Hematopoietic multipotent progenitor cell treated with erythropoietin and hydrocortisone succinate and interleukin-3 and kit ligand, for 6 days (in vitro differentiated cells): ENCODE measurements around the gene PCDHB13.
"Not testable (repeated sequence)": the region's sequence is repeated elsewhere in the genome, so short reads cannot be mapped to it uniquely, and the experiment has no call there.

Source experiments
- DNase-seq: peaks from one replicate; pipeline ENCODE4 v3.0.0-alpha.2; 2015

The PCDHB13 gene

GRCh38 chr5:141208478-141208877 is 5.2 kb upstream of the PCDHB13 start, which contains the start of gene PCDHB12:
Gene PCDHB12 (plus strand): TSS chr5:141208719. CDS start chr5:141208908, 189 bp downstream.
- peak; percentile 3 for DNase-seq

- DNase-seq: not testable (repeated sequence)
Measured at GRCh38 chr5:141210281-141210680, 3.4 kb upstream of the PCDHB13 start.

- DNase-seq: not testable (repeated sequence)
Measured at GRCh38 chr5:141210849-141211248, 2.9 kb upstream of the PCDHB13 start.

- not testable (repeated sequence) for DNase-seq
Measured at GRCh38 chr5:141214583-141214982, 864 bp downstream of the PCDHB13 start.

- DNase-seq: not testable (repeated sequence)
Measured at GRCh38 chr5:141215504-141215903, 1.8 kb downstream of the PCDHB13 start.

GRCh38 chr5:141216035-141216434 is 2.3 kb downstream of the PCDHB13 start:
- DNase-seq: not testable (repeated sequence)

- DNase-seq: peak; percentile 14
Measured at GRCh38 chr5:141223112-141223783, 9.5 kb downstream of the PCDHB13 start, which contains the start of gene PCDHB14. Gene PCDHB14 (plus strand): TSS chr5:141223343. CDS start chr5:141223506, 163 bp downstream.

- DNase-seq: not testable (repeated sequence)
Measured at GRCh38 chr5:141224844-141225243, 11.1 kb downstream of the PCDHB13 start.

GRCh38 chr5:141225421-141225820 is 11.7 kb downstream of the PCDHB13 start:
- not testable (repeated sequence) for DNase-seq

- DNase-seq: no peak
Measured at GRCh38 chr5:141234109-141234667, 20.5 kb downstream of the PCDHB13 start.

GRCh38 chr5:141235922-141236321 is 22.2 kb downstream of the PCDHB13 start:
- DNase-seq: not testable (repeated sequence)

- DNase-seq: no peak
Measured at GRCh38 chr5:141236516-141237313, 23.0 kb downstream of the PCDHB13 start.

GRCh38 chr5:141241496-141241895 is 27.8 kb downstream of the PCDHB13 start:
- no peak for DNase-seq

- DNase-seq: peak; percentile 7
Measured at GRCh38 chr5:141245250-141245717, 31.6 kb downstream of the PCDHB13 start, which contains the start of gene PCDHB15. Gene PCDHB15 (plus strand): TSS chr5:141245395. CDS start chr5:141245579, 184 bp downstream.

- not testable (repeated sequence) for DNase-seq
Measured at GRCh38 chr5:141246971-141247370, 33.3 kb downstream of the PCDHB13 start.

- not testable (repeated sequence) for DNase-seq
Measured at GRCh38 chr5:141247434-141247833, 33.7 kb downstream of the PCDHB13 start.

GRCh38 chr5:141250576-141250975 is 36.9 kb downstream of the PCDHB13 start:
- no peak for DNase-seq

GRCh38 chr5:141258464-141258863 is 44.7 kb downstream of the PCDHB13 start:
- no peak for DNase-seq

GRCh38 chr5:141258948-141259347 is 45.2 kb downstream of the PCDHB13 start:
- no peak for DNase-seq

GRCh38 chr5:141260458-141261237 is 46.9 kb downstream of the PCDHB13 start:
- peak; percentile 28 for DNase-seq

- no peak for DNase-seq
Measured at GRCh38 chr5:141261238-141261546, 47.5 kb downstream of the PCDHB13 start.
